WI38 (cell line): Measurements from ENCODE around the gene HLA-F.
A peak's percentile ranks its signal among the peaks of the same experiment; 100 is the strongest.

Experiments used
- H3K4me3 ChIP-seq: 2 replicates; pipeline ENCODE4 v1.5.1; 2011; ENCODE audit warnings: low read depth, mild to moderate bottlenecking, control low read depth, low read length
- CTCF ChIP-seq: IDR thresholded peaks from 2 replicates; pipeline ENCODE4 v1.5.1; 2012; ENCODE audit warnings: low read depth, mild to moderate bottlenecking, control low read depth, low read length

The HLA-F gene

GRCh38 chr6:29737707-29738630 is 14.7 kb downstream of the HLA-F start:
- no peak overlapping the region for H3K4me3 ChIP-seq
- peak; percentile 49; the same call in 1 of the 2 replicates for TF ChIP-seq CTCF

DNA sequence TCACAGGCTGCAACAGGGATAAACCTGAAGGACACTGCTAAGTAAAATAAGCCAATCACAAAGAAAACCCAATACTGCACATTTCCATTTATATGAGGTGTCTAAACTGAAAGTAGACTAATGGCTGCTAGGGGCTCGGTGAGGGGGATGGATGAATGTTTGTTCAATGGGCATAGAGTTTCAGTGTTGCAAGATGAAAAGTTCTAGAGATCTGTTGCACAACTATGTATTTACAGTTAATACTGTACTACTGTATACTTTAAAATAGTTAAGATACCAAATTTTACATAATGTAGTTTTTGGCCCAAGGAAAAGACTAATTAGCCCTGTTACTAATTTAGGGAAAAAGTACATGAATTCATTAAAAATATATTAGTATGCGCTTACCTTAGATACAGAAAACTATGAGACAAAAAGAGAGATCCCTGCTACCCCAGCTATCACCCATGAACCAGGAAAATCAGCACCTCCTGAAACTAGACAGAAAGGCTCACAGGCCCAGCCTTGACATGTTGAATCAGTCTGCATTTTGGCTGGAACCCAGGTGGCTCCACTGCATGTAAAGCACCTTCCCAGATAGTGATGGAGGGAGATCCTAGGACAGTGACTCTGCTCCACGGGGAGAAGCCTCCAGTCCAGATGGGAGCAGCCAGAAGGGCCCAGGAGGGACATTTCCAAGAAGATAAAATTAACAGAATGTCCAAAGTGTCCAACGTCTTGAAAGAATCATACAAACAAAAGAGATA is 16.1 kb downstream of the HLA-F start:
- TF ChIP-seq CTCF = no peak
- no peak overlapping the region for H3K4me3 ChIP-seq

DNA sequence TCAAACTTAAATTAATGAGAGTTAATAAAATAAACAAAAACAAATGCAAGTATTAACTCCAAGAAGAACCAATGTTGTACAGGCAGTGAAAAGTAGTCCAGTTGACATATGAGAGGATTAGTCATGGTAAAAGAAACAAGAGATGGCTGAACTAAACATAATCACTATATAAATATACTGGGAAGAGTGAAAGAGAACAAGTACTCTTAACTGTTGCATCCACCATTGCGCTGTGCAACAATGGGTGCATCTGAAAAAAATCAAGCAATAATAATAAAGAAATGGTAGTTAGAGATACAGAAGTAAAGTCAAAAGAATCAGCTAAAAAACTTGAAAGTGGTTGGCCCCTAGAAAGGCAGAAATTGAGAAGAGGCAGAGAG is 16.6 kb downstream of the HLA-F start:
- no peak for TF ChIP-seq CTCF
- H3K4me3 ChIP-seq = no peak overlapping the region

DNA sequence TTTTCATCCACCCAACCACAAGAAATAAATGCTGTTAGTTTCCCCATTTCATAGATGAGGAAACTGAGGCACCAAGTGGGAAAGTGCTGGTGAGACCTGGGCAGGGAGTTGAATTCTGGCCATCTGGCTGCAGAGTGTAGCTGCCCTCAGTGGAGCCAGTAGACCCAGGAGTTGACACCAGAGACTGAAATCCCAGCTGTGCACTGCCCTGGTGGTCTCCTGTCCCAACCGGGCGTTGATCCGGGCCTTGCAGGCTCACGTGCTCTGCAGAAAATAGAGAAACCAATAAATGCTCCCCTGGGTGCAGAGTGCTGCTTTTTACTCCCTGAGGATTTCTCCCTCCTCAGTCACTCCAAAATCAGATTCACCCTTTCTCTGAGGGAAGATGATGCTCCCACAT is 18.4 kb downstream of the HLA-F start:
- no peak for TF ChIP-seq CTCF
- no peak overlapping the region for H3K4me3 ChIP-seq

DNA sequence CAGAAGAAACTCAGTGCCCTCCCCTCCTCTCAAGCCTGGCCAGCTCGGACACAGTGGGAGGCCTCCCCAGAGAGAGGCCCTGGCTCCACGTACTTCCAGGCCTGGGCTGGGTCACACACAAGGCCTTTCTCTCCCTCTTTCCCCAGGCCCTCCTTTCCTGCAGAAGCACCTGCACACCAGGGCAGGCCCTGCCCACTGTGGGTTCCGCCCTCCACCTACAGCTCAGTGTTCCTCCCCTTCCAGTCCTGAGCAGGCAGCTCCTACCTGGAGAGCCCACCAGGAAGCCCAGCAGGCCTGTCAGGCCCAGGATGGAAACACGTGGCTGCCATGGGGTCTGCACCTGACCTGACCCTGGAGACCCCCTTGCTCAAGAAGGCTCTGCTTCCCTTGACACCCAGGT is 18.9 kb downstream of the HLA-F start:
- no peak for TF ChIP-seq CTCF
- no peak overlapping the region for H3K4me3 ChIP-seq

DNA sequence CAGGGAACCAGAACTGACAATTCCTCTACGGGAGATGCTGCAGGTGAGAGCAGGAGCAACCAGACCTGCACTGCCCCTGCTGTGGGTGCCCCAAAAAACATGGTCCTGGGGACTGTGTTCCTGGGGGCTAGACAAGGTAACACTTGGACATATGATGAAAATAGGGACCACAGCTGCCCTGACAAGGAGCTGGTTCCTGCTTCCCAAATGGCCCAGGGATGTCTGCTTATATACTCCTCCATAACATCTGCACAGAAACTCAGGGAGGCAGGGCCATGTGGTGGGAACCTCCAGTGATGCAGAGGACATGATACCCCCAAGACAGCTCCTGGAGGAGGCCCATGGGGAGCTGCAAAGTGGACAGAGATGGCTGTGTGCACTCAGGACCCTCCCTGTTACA is 19.8 kb downstream of the HLA-F start:
- no peak overlapping the region for H3K4me3 ChIP-seq
- no peak for TF ChIP-seq CTCF

- no peak overlapping the region for H3K4me3 ChIP-seq
- no peak for TF ChIP-seq CTCF
These were observed 20.3 kb downstream of the HLA-F start for GRCh38 chr6:29743568-29743967.
